Anterior cingulate cortex (tissue), 58 donors: ENCODE measurements around the gene PKNOX2.

ENCODE experiments used
- DNase-seq, 58 donors: peaks; one replicate each; lab custom pipeline; 2025; lab: John Stamatoyannopoulos, UW

Gene PKNOX2

GRCh38 chr11:125328225-125328580 lies 163.7 kb downstream of the PKNOX2 start:
- DNase-seq = no peak

- no peak for DNase-seq
Observed at GRCh38 chr11:125329786-125330185, 165.2 kb downstream of the PKNOX2 start.

- DNase-seq = peak in 1 of 58 donors; percentile 45
Observed at GRCh38 chr11:125330462-125331325, 166.1 kb downstream of the PKNOX2 start.

GRCh38 chr11:125331357-125332035 lies 166.9 kb downstream of the PKNOX2 start:
- DNase-seq = no peak

- DNase-seq = no peak
Observed at GRCh38 chr11:125332821-125333220, 168.3 kb downstream of the PKNOX2 start.

- DNase-seq = peak in 6 of 58 donors; percentile 22 to 74 (median 49)
Observed at GRCh38 chr11:125333354-125334073, 169.0 kb downstream of the PKNOX2 start.

- DNase-seq = no peak
Observed at GRCh38 chr11:125335106-125335505, 170.6 kb downstream of the PKNOX2 start.

- no peak for DNase-seq
Observed at GRCh38 chr11:125337836-125338834, 173.6 kb downstream of the PKNOX2 start.

- DNase-seq = peak in 5 of 58 donors; percentile 19 to 40 (median 26)
Observed at GRCh38 chr11:125338886-125339811, 174.6 kb downstream of the PKNOX2 start.

GRCh38 chr11:125341676-125342075 lies 177.1 kb downstream of the PKNOX2 start:
- DNase-seq = no peak

- DNase-seq = no peak
Observed at GRCh38 chr11:125342281-125342930, 177.9 kb downstream of the PKNOX2 start.

GRCh38 chr11:125343086-125343717 lies 178.7 kb downstream of the PKNOX2 start:
- DNase-seq = no peak

- DNase-seq = no peak
Observed at GRCh38 chr11:125343718-125344131, 179.2 kb downstream of the PKNOX2 start.

- DNase-seq = no peak
Observed at GRCh38 chr11:125344846-125345420, 180.4 kb downstream of the PKNOX2 start.

GRCh38 chr11:125345421-125346178 lies 181.0 kb downstream of the PKNOX2 start:
- peak in 53 of 58 donors; percentile 19 to 90 (median 55) for DNase-seq

- DNase-seq = no peak
Observed at GRCh38 chr11:125346179-125346530, 181.6 kb downstream of the PKNOX2 start.
